Epidermal melanocyte (primary cell): ENCODE measurements around the gene KLK11.

Experiments
- DNase-seq: peaks from one replicate; pipeline ENCODE4 v3.0.0; 2011; ENCODE audit warnings: low spot score; ENCODE audit not compliant: insufficient read length

The KLK11 gene

DNA sequence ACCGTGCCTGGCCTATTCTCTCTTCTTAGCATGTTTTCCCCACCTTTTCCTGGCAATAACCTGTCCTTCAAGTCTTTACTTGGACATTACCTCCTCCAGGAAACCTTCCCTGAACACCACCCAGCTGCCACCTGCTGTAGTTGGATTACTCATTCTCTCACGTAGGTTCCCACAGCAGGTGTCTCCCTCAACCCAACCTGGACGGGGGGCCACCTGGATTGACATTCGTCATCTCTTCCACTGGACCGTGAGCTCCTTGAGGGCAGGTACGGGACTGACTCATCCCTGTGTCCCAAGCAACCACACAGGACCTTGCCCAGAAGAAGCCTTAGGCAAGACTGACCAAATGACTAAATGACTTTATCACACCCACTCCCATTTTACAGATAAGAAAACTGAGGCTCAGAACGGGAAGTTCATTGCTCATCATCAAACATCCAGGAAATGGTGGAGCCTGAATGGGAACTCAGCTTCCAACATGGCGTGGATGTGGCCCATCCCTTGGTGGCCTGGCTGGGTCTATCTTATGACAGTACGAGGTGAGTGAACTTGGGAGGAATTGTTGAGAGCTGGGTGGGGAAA, 53.5 kb downstream of the KLK11 start:
- DNase-seq = no peak
